Measurements from ENCODE around the gene ABCA3. TPM values are rescaled to one million over a fixed set of nuclear protein-coding genes. Genes with fewer than 3 reads are reported as not detected.

ABCA3 gene
- total RNA-seq, 1 donor from 2014 or later: 17.1 TPM

DNA sequence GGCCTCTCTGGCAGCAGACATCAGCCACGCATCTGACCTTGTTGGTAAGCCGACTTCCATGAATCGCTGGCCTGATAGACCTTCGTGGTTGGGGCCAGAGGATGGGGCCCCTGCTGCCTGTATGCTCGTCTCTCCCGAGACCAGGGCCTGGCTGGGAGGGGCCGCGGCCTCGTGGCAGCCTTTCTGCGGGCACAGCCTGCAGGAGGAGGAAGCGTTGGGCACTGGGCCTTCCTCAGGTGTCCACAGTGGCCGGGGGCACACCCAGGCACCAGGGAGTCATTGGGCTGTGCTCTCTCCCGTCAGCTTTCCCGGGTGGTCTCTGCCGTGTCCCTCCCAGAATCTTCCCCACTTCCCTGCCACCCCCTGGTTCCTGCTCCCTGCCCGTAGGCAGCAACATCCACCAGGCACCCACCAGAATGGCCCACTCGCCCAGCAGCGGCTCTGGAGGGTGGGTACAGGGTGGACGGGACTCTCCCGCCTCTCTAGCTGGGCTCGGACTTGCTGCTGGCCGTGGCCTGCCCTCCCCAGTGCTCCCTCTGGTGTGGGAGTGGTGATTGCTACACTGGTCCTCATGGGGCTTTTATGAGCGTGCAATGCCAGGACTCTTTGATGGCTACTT, 110.8 kb downstream of the ABCA3 start:
- no peak for DNase-seq (ENCODE audit: low read depth)
- TF ChIP-seq, protein P1, sequence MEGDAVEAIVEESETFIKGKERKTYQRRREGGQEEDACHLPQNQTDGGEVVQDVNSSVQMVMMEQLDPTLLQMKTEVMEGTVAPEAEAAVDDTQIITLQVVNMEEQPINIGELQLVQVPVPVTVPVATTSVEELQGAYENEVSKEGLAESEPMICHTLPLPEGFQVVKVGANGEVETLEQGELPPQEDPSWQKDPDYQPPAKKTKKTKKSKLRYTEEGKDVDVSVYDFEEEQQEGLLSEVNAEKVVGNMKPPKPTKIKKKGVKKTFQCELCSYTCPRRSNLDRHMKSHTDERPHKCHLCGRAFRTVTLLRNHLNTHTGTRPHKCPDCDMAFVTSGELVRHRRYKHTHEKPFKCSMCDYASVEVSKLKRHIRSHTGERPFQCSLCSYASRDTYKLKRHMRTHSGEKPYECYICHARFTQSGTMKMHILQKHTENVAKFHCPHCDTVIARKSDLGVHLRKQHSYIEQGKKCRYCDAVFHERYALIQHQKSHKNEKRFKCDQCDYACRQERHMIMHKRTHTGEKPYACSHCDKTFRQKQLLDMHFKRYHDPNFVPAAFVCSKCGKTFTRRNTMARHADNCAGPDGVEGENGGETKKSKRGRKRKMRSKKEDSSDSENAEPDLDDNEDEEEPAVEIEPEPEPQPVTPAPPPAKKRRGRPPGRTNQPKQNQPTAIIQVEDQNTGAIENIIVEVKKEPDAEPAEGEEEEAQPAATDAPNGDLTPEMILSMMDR (conservative IDR thresholded peaks at IDR 0.05; ENCODE audit: low read depth, low read length): no peak
- no peak overlapping the region for H3K4me3 ChIP-seq (ENCODE audit: low read depth, low read length)

DNA sequence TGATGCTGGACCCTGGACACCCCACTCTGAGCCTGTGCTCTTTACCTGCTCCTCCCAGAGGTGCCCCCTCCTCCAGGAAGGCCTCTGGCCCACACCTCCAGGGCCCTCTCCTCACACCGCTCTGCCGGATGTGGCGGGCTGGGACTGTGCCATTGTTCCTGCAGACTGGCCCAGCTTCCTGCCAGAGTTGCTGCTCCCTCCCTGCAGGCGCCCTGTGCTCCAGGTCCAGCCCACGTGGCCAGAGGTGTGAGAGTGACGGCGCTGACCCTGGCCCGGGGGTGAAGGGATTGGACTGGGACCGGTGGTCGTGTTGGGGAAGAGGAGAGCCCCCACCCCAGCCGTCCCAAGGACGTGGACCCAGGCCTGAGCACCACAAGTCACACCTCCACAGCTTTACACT, 111.4 kb downstream of the ABCA3 start:
- DNase-seq (ENCODE audit: low read depth): no peak
- TF ChIP-seq, protein P1 (conservative IDR thresholded peaks at IDR 0.05; ENCODE audit: low read depth, low read length): no peak
- no peak overlapping the region for H3K4me3 ChIP-seq (ENCODE audit: low read depth, low read length)

DNA sequence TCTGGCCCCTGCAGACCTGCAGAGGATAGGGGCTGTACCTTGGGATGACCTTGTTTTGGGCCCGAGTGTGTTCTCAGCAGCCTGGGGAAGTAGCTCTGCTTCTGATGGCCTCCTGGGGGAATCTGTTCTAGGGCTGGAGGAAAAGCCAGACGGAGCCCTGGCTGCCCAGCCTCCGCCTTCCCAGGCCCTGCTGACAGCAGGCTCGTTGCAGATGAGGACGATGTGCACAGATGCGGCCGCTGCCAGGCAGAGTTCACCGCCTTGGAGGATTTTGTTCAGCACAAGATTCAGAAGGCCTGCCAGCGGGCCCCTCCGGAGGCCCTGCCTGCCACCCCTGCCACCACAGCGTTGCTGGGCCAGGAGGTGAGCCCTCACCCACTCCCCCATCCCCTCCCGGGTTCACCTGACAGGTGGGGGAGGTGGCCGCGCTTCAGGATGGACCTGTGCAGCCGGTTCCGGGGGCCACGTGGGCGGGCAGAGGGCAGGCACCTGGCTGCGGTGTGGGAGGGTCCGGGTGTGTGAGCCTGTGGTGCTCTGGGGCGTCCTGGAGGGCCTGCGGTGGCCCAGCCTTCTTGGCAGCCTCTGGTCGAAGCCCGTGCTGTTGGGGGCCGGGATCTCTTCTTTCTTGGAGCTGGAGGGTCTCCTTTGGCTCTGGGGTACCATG, 112.2 kb downstream of the ABCA3 start:
- TF ChIP-seq, protein P1 (conservative IDR thresholded peaks at IDR 0.05; ENCODE audit: low read depth, low read length): no peak
- no peak overlapping the region for H3K4me3 ChIP-seq (ENCODE audit: low read depth, low read length)

DNA sequence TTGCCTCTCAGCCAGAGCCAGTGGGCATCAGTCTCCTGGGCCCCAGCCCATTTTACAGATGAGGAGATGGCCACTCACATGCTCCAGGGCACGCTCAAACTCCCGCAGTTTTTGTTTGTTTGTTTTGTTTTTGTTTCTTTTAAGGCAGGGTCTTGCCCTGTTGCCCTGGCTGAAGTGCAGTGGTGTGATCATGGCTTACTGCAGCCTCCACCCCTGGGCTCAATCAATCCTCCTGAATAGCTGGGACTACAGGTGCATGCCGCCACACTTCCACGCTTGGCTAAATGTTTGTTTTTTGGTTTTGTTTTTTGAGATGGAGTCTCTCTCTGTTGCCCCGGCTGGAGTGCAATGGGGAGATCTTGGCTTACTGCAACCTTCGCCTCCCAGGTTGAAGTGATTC, 113.6 kb downstream of the ABCA3 start:
- no peak overlapping the region for H3K4me3 ChIP-seq (ENCODE audit: low read depth, low read length)
- no peak for DNase-seq (ENCODE audit: low read depth)
- TF ChIP-seq, protein P1 (conservative IDR thresholded peaks at IDR 0.05; ENCODE audit: low read depth, low read length): no peak

More for the DNA sequence above, 112.2 kb downstream of the ABCA3 start:
- DNase-seq (ENCODE audit: low read depth): no peak

DNA sequence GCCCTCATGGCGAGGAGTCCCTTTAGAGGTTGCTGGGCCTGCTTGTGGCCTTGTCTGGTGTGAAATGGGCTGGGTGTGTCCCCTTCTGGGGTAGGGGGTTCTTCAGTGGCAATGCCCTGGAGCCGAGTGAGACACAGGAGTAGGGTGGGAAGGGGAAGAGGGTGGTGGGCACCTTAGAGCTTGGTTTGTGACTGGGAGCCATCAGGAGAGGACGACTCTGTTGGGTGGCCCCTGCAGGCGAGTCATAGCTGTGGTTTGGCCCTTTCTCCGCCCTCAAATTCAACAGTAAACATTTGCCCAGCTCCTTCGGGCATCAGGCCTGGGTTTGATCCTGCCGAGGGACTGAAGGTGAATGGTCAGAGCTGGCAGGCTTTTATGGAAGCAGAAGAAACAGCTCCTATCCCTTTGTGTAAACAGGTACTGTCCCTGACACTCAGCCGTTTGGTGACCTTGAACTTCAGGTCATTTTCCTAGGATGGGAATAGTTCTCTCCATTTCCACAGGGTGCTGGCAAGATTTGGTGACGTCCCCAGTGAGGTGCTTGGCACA, 114.2 kb downstream of the ABCA3 start:
- TF ChIP-seq, protein P1 (conservative IDR thresholded peaks at IDR 0.05; ENCODE audit: low read depth, low read length): no peak
- DNase-seq (ENCODE audit: low read depth): no peak
- no peak overlapping the region for H3K4me3 ChIP-seq (ENCODE audit: low read depth, low read length)

Other genes starting within 250 kb of the ABCA3 start
- gene PKD1, start 204.8 kb downstream of the ABCA3 start, total RNA-seq: 50.6 and 80.2 TPM in 2 replicates
- 2.3 and 11.6 TPM in 2 replicates for gene RAB26, start 192.1 kb downstream of the ABCA3 start, total RNA-seq
- gene TRAF7, start 184.9 kb downstream of the ABCA3 start, total RNA-seq: 48.6 and 63.9 TPM in 2 replicates
- 0.07 and 0.12 TPM in 2 replicates for gene CASKIN1, start 144.1 kb downstream of the ABCA3 start, total RNA-seq
- 98.2 and 134 TPM in 2 replicates for gene MLST8, start 135.3 kb downstream of the ABCA3 start, total RNA-seq
- gene BRICD5, start 129.9 kb downstream of the ABCA3 start, total RNA-seq: 5.3 and 10.1 TPM in 2 replicates
- gene PGP, start 125.9 kb downstream of the ABCA3 start, total RNA-seq: 29.3 and 58.3 TPM in 2 replicates
- gene E4F1, start 117.1 kb downstream of the ABCA3 start, total RNA-seq: 33.7 and 36.4 TPM in 2 replicates
- gene DNASE1L2, start 104.3 kb downstream of the ABCA3 start, total RNA-seq: 0.07 and 0.52 TPM in 2 replicates
- 92.2 and 94.6 TPM in 2 replicates for gene ECI1, start 89.1 kb downstream of the ABCA3 start, total RNA-seq
- 231 and 305 TPM in 2 replicates for gene RNPS1, start 72.6 kb downstream of the ABCA3 start, total RNA-seq
- gene CCNF, start 88.7 kb upstream of the ABCA3 start, total RNA-seq: 47.5 and 53.4 TPM in 2 replicates
- gene TEDC2, start 119.4 kb upstream of the ABCA3 start, total RNA-seq: 26.0 and 40.4 TPM in 2 replicates
- gene NTN3, start 130.6 kb upstream of the ABCA3 start, total RNA-seq: 0.23 TPM in 1 of 2 replicates, not detected in the other
- 7.8 and 9.1 TPM in 2 replicates for gene TBC1D24, start 134.4 kb upstream of the ABCA3 start, total RNA-seq
- 32.4 and 46.6 TPM in 2 replicates for gene ATP6V0C, start 173.2 kb upstream of the ABCA3 start, total RNA-seq
- gene AMDHD2, start 179.6 kb upstream of the ABCA3 start, total RNA-seq: 32.7 and 41.1 TPM in 2 replicates
- gene CEMP1, start 190.7 kb upstream of the ABCA3 start, total RNA-seq: not detected in 2 replicates
- 16.4 and 16.5 TPM in 2 replicates for gene PDPK1, start 197.3 kb upstream of the ABCA3 start, total RNA-seq